ENCODE results near the gene TNFAIP8L2. TPM values are rescaled to one million over a fixed set of nuclear protein-coding genes. Genes with fewer than 3 reads are reported as not detected.

TNFAIP8L2 gene
- total and polyA plus RNA-seq, 2 donors (not counting 3 experiments of a cell fraction or from before 2014, with no cell fraction given) = 0.06 TPM; not detected in 1

GRCh38 chr1:151158326-151158725 is 1.9 kb downstream of the TNFAIP8L2 start:
- CTCF ChIA-PET = interaction anchor here (1.1 to 11.7 kb wide), 4 partner anchors 57 to 134 kb away, joined by 3 to 623 read pairs (median 6); partner anchors contain the start of gene GABPB2
- POLR2A ChIA-PET = interaction anchor here (0.6 kb wide), 1 partner anchor 58 kb away, joined by 3 read pairs; no protein-coding TSS in a partner anchor
- no peaks in the 10 kb centered on the region for H4K20me1 ChIP-seq (replicated peaks; ENCODE audit: control insufficient read depth, extremely low read depth, insufficient read depth, low read length)
- no peaks in the 10 kb centered on the region for H3K9me3 ChIP-seq (replicated peaks; ENCODE audit: control insufficient read depth, insufficient read depth, low read length)
- FAIRE-seq = no peak
- no peak overlapping the region for H3K4me2 ChIP-seq (ENCODE audit: insufficient read depth, low read length)
- no peak overlapping the region for H3K4me3 ChIP-seq (replicated peaks in 1 of 3; ENCODE audit: insufficient read depth in 1 of 3, low read depth in 1 of 3, low read length in 3 of 3)
- H3K9me1 ChIP-seq (replicated peaks; ENCODE audit: control insufficient read depth, extremely low read depth, insufficient read depth, low read length) = no peaks in the 10 kb centered on the region
- H3K79me2 ChIP-seq (ENCODE audit: control insufficient read depth, insufficient read depth, low read length) = no peaks in the 10 kb centered on the region
- dilution Hi-C loops (cut with MboI; ENCODE audit: extremely low pct_ligation_motif_present, low sequenced_read_pairs) (no loop called here), intact Hi-C loops (cut with micrococcal nuclease) (no loop called here)
- no peak overlapping the region for H2AFZ ChIP-seq (ENCODE audit: low read depth, low read length)
- no peak overlapping the region for H3K9ac ChIP-seq (replicated peaks; ENCODE audit: extremely low read depth, insufficient read depth, low read length)
- H3K27me3 ChIP-seq (ENCODE audit: control insufficient read depth in 2 of 2, insufficient read depth in 2 of 2, low read length in 2 of 2) = no peaks in the 10 kb centered on the region
- H3K4me1 ChIP-seq (ENCODE audit: control insufficient read depth, extremely low read depth, insufficient read depth, low read length) = peaks cover 18% of the 10 kb centered on the region
- no peak overlapping the region for H3K27ac ChIP-seq (ENCODE audit: insufficient read depth, low read depth, low read length)
- no peak for TF ChIP-seq POLR2A (IDR thresholded peaks at IDR 0.05; ENCODE audit: low read depth, low read length)
- TF ChIP-seq POLR2AphosphoS5 (IDR thresholded peaks at IDR 0.05; ENCODE audit: insufficient read depth, low read depth, low read length) = no peak
- TF ChIP-seq EZH2 (IDR thresholded peaks at IDR 0.05; ENCODE audit: borderline replicate concordance, low read depth, low read length, severe bottlenecking) = no peak
- TF ChIP-seq MAX (IDR thresholded peaks at IDR 0.05; ENCODE audit: insufficient read depth, insufficient read length) = no peak
- no peak for TF ChIP-seq JUN (IDR thresholded peaks at IDR 0.05; ENCODE audit: borderline replicate concordance, insufficient read depth, insufficient read length, low read depth)
- TF ChIP-seq FOS (IDR thresholded peaks at IDR 0.05; ENCODE audit: borderline replicate concordance, insufficient read depth, low read length) = no peak
- no peak for TF ChIP-seq MYC (IDR thresholded peaks at IDR 0.05; ENCODE audit: low read depth, low read length)
- TF ChIP-seq GATA2 (IDR thresholded peaks at IDR 0.05; ENCODE audit: insufficient read depth, insufficient read length, low read depth, low read length) = no peak
- TF ChIP-seq CTCF (IDR thresholded peaks at IDR 0.05; ENCODE audit: extremely low read depth in 1 of 2, insufficient read depth in 1 of 2, low read depth in 1 of 2, low read length in 2 of 2) = no peak
- H3K36me3 ChIP-seq (ENCODE audit: control insufficient read depth in 2 of 2, extremely low read depth in 1 of 2, insufficient read depth in 2 of 2, low read length in 2 of 2) = peaks cover 2 to 16% of the 10 kb centered on the region in 2 experiments
- no peak for DNase-seq (ENCODE audit: low read depth, low spot score)
- no TSS peak for BruUV-seq (replicated peaks)
